NCI-H82 treated with DMSO at 0.1 percent for 48 hours (cell line): ENCODE results near the gene TJP1.
"Not testable (repeated sequence)": the region's sequence is repeated elsewhere in the genome, so short reads cannot be mapped to it uniquely, and the experiment has no call there.

Experiments
- DNase-seq: peaks from one replicate; lab custom pipeline; 2025; ENCODE audit not compliant: unreplicated experiment; lab: John Stamatoyannopoulos, UW

Gene TJP1

GRCh38 chr15:29685156-29686078 lies 136.9 kb downstream of the TJP1 start:
- DNase-seq: no peak

GRCh38 chr15:29682781-29683180 lies 139.5 kb downstream of the TJP1 start:
- no peak for DNase-seq

GRCh38 chr15:29682361-29682760 lies 139.9 kb downstream of the TJP1 start:
- DNase-seq: no peak

- no peak for DNase-seq
These were observed 140.3 kb downstream of the TJP1 start for GRCh38 chr15:29681946-29682345.

GRCh38 chr15:29681166-29681845 lies 141.0 kb downstream of the TJP1 start:
- DNase-seq: no peak

GRCh38 chr15:29680465-29681165 lies 141.7 kb downstream of the TJP1 start:
- DNase-seq: no peak

GRCh38 chr15:29678504-29679034 lies 143.7 kb downstream of the TJP1 start:
- no peak for DNase-seq

GRCh38 chr15:29677871-29678461 lies 144.3 kb downstream of the TJP1 start:
- DNase-seq: no peak

- no peak for DNase-seq
These were observed 144.8 kb downstream of the TJP1 start for GRCh38 chr15:29677455-29677854.

GRCh38 chr15:29676961-29677402 lies 145.3 kb downstream of the TJP1 start:
- no peak for DNase-seq

GRCh38 chr15:29676374-29676960 lies 145.8 kb downstream of the TJP1 start:
- not testable (repeated sequence) for DNase-seq

GRCh38 chr15:29675791-29676301 lies 146.4 kb downstream of the TJP1 start:
- no peak for DNase-seq

- DNase-seq: no peak
These were observed 147.4 kb downstream of the TJP1 start for GRCh38 chr15:29674661-29675533.

GRCh38 chr15:29672923-29673809 lies 149.1 kb downstream of the TJP1 start:
- no peak for DNase-seq

GRCh38 chr15:29672446-29672845 lies 149.8 kb downstream of the TJP1 start:
- DNase-seq: no peak

GRCh38 chr15:29672046-29672445 lies 150.2 kb downstream of the TJP1 start:
- DNase-seq: not testable (repeated sequence)

GRCh38 chr15:29670998-29671981 lies 151.0 kb downstream of the TJP1 start:
- DNase-seq: no peak
